Measurements from ENCODE around the gene PTPRM.

DNA sequence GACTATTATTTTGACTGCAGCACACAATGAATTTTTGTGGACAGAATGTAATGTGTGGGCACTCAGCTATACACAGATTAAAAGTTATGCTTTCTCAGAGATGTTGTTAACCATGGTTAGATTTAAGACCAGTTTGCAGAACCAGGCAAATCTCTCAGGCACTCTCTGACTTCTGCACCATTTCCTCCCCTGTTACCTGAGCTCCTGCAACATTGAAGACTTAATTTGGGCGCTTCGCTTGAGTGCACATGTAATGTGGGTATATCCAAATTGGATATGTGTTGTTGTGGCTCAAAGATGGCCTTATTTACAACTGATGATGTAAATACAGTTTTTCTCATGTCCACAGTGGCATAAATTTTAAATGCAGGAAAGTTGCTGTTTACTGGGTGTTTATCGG lies 469.4 kb downstream of the PTPRM start:
- TF ChIP-seq TAF1 (IDR thresholded peaks at IDR 0.05; ENCODE audit: borderline replicate concordance, low read depth, low read length) (no peak), POLR2A (IDR thresholded peaks at IDR 0.05; ENCODE audit: low read depth, low read length) (no peak)

Measured in GM12892 (cell line).